AG09309 (cell line): ENCODE measurements around the gene RFFL.
A peak's percentile ranks its signal among the peaks of the same experiment; 100 is the strongest.
"Not testable (repeated sequence)": the region's sequence is repeated elsewhere in the genome, so short reads cannot be mapped to it uniquely, and the experiment has no call there.

Source experiments
- DNase-seq: peaks from one replicate; pipeline ENCODE4 v3.0.0-alpha.2; 2010; ENCODE audit warnings: low read depth
- H3K4me3 ChIP-seq: 2 replicates; pipeline ENCODE4 v1.5.1; 2011; ENCODE audit warnings: mild to moderate bottlenecking, low read depth, low read length, moderate library complexity; ENCODE audit not compliant: control insufficient read depth
- CTCF ChIP-seq: IDR thresholded peaks from 2 replicates; pipeline ENCODE4 v1.5.1; 2011; ENCODE audit warnings: mild to moderate bottlenecking, low read depth, low read length, inconsistent platforms; ENCODE audit not compliant: insufficient read depth, control insufficient read depth; ENCODE audit errors: missing control alignments

The RFFL gene

GRCh38 chr17:35097776-35098175 is 34.3 kb upstream of the RFFL start:
- no peak for DNase-seq
- no peak for TF ChIP-seq CTCF
- H3K4me3 ChIP-seq = no peak overlapping the region

- TF ChIP-seq CTCF = no peak
- DNase-seq = no peak
- no peak overlapping the region for H3K4me3 ChIP-seq
Measured at GRCh38 chr17:35095741-35096140, 32.2 kb upstream of the RFFL start.

GRCh38 chr17:35094902-35095301 is 31.4 kb upstream of the RFFL start:
- peak; percentile 64 for DNase-seq
- no peak for TF ChIP-seq CTCF
- H3K4me3 ChIP-seq = no peak overlapping the region

- DNase-seq, H3K4me3 ChIP-seq: not testable (repeated sequence)
Measured at GRCh38 chr17:35090707-35091106, 27.2 kb upstream of the RFFL start.

GRCh38 chr17:35089586-35090296 is 26.2 kb upstream of the RFFL start:
- no peak for DNase-seq
- H3K4me3 ChIP-seq = peak overlapping the region; percentile 21
- TF ChIP-seq CTCF = peak; percentile 9

GRCh38 chr17:35088881-35089585 is 25.5 kb upstream of the RFFL start:
- TF ChIP-seq CTCF = peak; percentile 59
- peak overlapping the region; percentile 80 for H3K4me3 ChIP-seq
- DNase-seq = no peak

GRCh38 chr17:35088356-35088880 is 24.9 kb upstream of the RFFL start:
- TF ChIP-seq CTCF = no peak
- peak overlapping the region; percentile 80 for H3K4me3 ChIP-seq
- no peak for DNase-seq
